ENCODE measurements around the gene GNAT2. TPM values are rescaled to one million over a fixed set of nuclear protein-coding genes. Genes with fewer than 3 reads are reported as not detected.

Gene GNAT2
- total RNA-seq, 1 experiment from 2014 or later, result not detected

DNA sequence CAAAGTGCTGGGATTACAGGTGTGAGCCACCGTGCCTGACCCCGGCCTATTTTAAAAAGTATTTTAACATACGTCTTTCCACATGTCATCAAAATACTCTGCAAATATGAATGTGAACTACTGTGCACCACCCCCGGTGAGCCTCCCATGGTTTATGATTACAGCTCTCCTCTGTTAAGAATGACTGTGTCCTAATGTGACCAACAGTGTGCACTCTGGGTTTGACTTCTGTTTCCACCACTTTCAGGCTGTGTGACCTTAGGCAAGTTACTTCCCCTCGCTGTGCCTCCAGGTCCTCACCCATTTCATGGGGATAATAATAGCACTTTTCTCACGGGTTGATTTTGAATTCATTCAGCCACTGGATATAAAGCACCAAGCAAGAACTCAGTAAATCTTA is 14.9 kb upstream of the GNAT2 start:
- no peak for TF ChIP-seq ZNF263 (CRISPR knock-in tag; IDR thresholded peaks at IDR 0.05; ENCODE audit: low read depth)
- TF ChIP-seq, protein P1, sequence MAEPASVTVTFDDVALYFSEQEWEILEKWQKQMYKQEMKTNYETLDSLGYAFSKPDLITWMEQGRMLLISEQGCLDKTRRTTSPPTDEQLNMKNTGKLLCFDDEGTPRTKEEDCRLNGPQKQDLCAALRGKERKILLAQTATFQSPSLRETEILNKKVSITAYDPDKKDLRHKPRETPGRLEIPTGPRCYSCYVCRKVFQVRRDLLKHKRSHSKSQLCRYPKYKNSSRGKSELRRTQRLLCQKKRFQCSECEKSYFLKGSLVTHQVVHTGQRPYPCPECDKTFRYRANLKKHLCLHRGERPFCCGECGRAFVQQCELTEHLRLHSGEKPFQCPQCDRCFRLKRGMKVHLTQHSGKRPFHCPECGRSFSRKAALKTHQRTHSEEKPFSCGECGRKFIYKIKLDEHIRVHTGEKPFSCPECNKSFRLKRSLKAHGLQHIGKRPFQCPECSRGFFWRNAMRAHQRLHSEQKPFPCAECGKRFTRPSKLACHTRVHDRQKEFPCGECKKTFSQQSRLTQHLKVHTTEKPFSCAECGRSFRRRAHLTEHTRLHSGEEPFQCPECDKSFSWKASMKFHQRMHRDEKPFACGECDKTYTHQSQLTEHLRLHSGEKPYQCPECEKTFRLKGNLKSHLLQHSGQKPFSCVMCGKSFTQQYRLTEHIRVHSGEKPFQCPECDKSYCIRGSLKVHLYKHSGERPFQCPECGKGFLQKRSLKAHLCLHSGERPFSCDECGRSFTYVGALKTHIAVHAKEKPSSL (CRISPR knock-in tag; conservative IDR thresholded peaks at IDR 0.05), result no peak
- no peak for TF ChIP-seq ZNF219 (CRISPR knock-in tag; IDR thresholded peaks at IDR 0.05; ENCODE audit: borderline replicate concordance)
- no peak for TF ChIP-seq EMX1 (CRISPR knock-in tag; IDR thresholded peaks at IDR 0.05)
- TF ChIP-seq TCF7 (CRISPR knock-in tag; IDR thresholded peaks at IDR 0.05; ENCODE audit: low read depth), result no peak
- no peak for TF ChIP-seq MXD4 (CRISPR knock-in tag; IDR thresholded peaks at IDR 0.05; ENCODE audit: borderline replicate concordance)
- TF ChIP-seq, protein P2, sequence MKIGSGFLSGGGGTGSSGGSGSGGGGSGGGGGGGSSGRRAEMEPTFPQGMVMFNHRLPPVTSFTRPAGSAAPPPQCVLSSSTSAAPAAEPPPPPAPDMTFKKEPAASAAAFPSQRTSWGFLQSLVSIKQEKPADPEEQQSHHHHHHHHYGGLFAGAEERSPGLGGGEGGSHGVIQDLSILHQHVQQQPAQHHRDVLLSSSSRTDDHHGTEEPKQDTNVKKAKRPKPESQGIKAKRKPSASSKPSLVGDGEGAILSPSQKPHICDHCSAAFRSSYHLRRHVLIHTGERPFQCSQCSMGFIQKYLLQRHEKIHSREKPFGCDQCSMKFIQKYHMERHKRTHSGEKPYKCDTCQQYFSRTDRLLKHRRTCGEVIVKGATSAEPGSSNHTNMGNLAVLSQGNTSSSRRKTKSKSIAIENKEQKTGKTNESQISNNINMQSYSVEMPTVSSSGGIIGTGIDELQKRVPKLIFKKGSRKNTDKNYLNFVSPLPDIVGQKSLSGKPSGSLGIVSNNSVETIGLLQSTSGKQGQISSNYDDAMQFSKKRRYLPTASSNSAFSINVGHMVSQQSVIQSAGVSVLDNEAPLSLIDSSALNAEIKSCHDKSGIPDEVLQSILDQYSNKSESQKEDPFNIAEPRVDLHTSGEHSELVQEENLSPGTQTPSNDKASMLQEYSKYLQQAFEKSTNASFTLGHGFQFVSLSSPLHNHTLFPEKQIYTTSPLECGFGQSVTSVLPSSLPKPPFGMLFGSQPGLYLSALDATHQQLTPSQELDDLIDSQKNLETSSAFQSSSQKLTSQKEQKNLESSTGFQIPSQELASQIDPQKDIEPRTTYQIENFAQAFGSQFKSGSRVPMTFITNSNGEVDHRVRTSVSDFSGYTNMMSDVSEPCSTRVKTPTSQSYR (CRISPR knock-in tag; IDR thresholded peaks at IDR 0.05), result no peak
- no peak for TF ChIP-seq SP1 (CRISPR knock-in tag; conservative IDR thresholded peaks at IDR 0.05)
- no peak for TF ChIP-seq CREB1 (CRISPR knock-in tag; IDR thresholded peaks at IDR 0.05)
- no peak for TF ChIP-seq TEAD4 (CRISPR knock-in tag; IDR thresholded peaks at IDR 0.05)
- TF ChIP-seq, protein P3, sequence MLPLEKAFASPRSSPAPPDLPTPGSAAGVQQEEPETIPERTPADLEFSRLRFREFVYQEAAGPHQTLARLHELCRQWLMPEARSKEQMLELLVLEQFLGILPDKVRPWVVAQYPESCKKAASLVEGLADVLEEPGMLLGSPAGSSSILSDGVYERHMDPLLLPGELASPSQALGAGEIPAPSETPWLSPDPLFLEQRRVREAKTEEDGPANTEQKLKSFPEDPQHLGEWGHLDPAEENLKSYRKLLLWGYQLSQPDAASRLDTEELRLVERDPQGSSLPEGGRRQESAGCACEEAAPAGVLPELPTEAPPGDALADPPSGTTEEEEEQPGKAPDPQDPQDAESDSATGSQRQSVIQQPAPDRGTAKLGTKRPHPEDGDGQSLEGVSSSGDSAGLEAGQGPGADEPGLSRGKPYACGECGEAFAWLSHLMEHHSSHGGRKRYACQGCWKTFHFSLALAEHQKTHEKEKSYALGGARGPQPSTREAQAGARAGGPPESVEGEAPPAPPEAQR (CRISPR knock-in tag; IDR thresholded peaks at IDR 0.05), result no peak
- TF ChIP-seq, protein P4, sequence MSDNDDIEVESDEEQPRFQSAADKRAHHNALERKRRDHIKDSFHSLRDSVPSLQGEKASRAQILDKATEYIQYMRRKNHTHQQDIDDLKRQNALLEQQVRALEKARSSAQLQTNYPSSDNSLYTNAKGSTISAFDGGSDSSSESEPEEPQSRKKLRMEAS (CRISPR knock-in tag; IDR thresholded peaks at IDR 0.05), result no peak
- TF ChIP-seq FOXJ3 (CRISPR knock-in tag; IDR thresholded peaks at IDR 0.05; ENCODE audit: borderline replicate concordance), result no peak
- TF ChIP-seq RORB (CRISPR knock-in tag; IDR thresholded peaks at IDR 0.05), result no peak
- TF ChIP-seq, protein P5, sequence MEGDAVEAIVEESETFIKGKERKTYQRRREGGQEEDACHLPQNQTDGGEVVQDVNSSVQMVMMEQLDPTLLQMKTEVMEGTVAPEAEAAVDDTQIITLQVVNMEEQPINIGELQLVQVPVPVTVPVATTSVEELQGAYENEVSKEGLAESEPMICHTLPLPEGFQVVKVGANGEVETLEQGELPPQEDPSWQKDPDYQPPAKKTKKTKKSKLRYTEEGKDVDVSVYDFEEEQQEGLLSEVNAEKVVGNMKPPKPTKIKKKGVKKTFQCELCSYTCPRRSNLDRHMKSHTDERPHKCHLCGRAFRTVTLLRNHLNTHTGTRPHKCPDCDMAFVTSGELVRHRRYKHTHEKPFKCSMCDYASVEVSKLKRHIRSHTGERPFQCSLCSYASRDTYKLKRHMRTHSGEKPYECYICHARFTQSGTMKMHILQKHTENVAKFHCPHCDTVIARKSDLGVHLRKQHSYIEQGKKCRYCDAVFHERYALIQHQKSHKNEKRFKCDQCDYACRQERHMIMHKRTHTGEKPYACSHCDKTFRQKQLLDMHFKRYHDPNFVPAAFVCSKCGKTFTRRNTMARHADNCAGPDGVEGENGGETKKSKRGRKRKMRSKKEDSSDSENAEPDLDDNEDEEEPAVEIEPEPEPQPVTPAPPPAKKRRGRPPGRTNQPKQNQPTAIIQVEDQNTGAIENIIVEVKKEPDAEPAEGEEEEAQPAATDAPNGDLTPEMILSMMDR (IDR thresholded peaks at IDR 0.05), result no peak
- no peak for TF ChIP-seq TP53 (CRISPR knock-in tag; IDR thresholded peaks at IDR 0.05)
- no peak for TF ChIP-seq JUN (CRISPR knock-in tag; IDR thresholded peaks at IDR 0.05)
- TF ChIP-seq NR1H2 (CRISPR knock-in tag; IDR thresholded peaks at IDR 0.05), result no peak
- TF ChIP-seq, protein P6, sequence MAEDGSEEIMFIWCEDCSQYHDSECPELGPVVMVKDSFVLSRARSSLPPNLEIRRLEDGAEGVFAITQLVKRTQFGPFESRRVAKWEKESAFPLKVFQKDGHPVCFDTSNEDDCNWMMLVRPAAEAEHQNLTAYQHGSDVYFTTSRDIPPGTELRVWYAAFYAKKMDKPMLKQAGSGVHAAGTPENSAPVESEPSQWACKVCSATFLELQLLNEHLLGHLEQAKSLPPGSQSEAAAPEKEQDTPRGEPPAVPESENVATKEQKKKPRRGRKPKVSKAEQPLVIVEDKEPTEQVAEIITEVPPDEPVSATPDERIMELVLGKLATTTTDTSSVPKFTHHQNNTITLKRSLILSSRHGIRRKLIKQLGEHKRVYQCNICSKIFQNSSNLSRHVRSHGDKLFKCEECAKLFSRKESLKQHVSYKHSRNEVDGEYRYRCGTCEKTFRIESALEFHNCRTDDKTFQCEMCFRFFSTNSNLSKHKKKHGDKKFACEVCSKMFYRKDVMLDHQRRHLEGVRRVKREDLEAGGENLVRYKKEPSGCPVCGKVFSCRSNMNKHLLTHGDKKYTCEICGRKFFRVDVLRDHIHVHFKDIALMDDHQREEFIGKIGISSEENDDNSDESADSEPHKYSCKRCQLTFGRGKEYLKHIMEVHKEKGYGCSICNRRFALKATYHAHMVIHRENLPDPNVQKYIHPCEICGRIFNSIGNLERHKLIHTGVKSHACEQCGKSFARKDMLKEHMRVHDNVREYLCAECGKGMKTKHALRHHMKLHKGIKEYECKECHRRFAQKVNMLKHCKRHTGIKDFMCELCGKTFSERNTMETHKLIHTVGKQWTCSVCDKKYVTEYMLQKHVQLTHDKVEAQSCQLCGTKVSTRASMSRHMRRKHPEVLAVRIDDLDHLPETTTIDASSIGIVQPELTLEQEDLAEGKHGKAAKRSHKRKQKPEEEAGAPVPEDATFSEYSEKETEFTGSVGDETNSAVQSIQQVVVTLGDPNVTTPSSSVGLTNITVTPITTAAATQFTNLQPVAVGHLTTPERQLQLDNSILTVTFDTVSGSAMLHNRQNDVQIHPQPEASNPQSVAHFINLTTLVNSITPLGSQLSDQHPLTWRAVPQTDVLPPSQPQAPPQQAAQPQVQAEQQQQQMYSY (CRISPR knock-in tag; IDR thresholded peaks at IDR 0.05), result no peak
- Mint-ChIP-seq H3K27ac (0 out of 2 replicates have a peak overlapping the region, but pooled peaks have one; percentile 84), H3K4me3 (no peak overlapping the region), H3K27me3 (ENCODE audit: low read depth) (no peaks in the 10 kb centered on the region), H3K4me1 (peaks cover 25% of the 10 kb centered on the region), H3K9me3 (no peaks in the 10 kb centered on the region), H3K36me3 (peaks cover 16% of the 10 kb centered on the region)
- ATAC-seq (no peak), DNase-seq (ENCODE audit: low spot score) (no peak)
- CTCF ChIA-PET, result interaction anchor here (1.2 kb wide), 1 partner anchor 88 kb away, joined by 7 read pairs; no protein-coding TSS in a partner anchor
- POLR2A ChIA-PET, result no interaction called here

Data from WTC11 (cell line).